Fibroblast of skin of left biceps (primary cell): Measurements from ENCODE around the gene YAE1.

Source experiments
- DNase-seq, 2 experiments: peaks; one replicate each; pipeline ENCODE4 v3.0.0-alpha.2; 2013; ENCODE audit warnings: low read depth in 2 of 2

Gene YAE1

GRCh38 chr7:39607865-39608264 is 41.7 kb downstream of the YAE1 start:
- DNase-seq, result no peak

GRCh38 chr7:39608278-39608677 is 42.1 kb downstream of the YAE1 start:
- DNase-seq, result no peak

GRCh38 chr7:39609113-39609934 is 43.1 kb downstream of the YAE1 start:
- DNase-seq, result peak; percentile 74 to 75

GRCh38 chr7:39609935-39610263 is 43.7 kb downstream of the YAE1 start:
- DNase-seq, result no peak

GRCh38 chr7:39613577-39613976 is 47.4 kb downstream of the YAE1 start:
- DNase-seq, result peak; percentile 72 to 75

GRCh38 chr7:39614299-39614698 is 48.1 kb downstream of the YAE1 start:
- DNase-seq, result no peak

- DNase-seq, result no peak
These were observed 49.3 kb downstream of the YAE1 start for GRCh38 chr7:39615350-39615975.

GRCh38 chr7:39616138-39616537 is 49.9 kb downstream of the YAE1 start:
- DNase-seq, result no peak

- no peak for DNase-seq
These were observed 50.8 kb downstream of the YAE1 start for GRCh38 chr7:39617005-39617404.

- no peak for DNase-seq
These were observed 52.7 kb downstream of the YAE1 start for GRCh38 chr7:39618868-39619267.

- DNase-seq, result no peak
These were observed 54.3 kb downstream of the YAE1 start for GRCh38 chr7:39620486-39620885.

- DNase-seq, result peak; percentile 89 to 90
These were observed 55.1 kb downstream of the YAE1 start for GRCh38 chr7:39621261-39621660.

GRCh38 chr7:39621784-39622411 is 55.7 kb downstream of the YAE1 start:
- DNase-seq, result no peak
